Breast epithelium (tissue), 4 donors: ENCODE measurements around the gene CRYBA2. TPM values are rescaled to one million over a fixed set of nuclear protein-coding genes. Genes with fewer than 3 reads are reported as not detected.
A peak's percentile ranks its signal among the peaks of the same experiment; 100 is the strongest.

Source experiments
- DNase-seq, 2 donors: peaks; one replicate each; pipeline ENCODE4 v3.0.0-alpha.2; 2019; ENCODE audit warnings: low spot score in 2 of 2
- H3K27ac ChIP-seq, 2 donors: fragments of 200-600 bp; sonication (generic) in 1 of 2; one replicate each; pipeline ENCODE4 v1.5.1; 2016 to 2019; ENCODE audit warnings: mild to moderate bottlenecking in 1 of 2
- H3K27me3 ChIP-seq, 2 donors: fragments of 200-600 bp; sonication (generic) in 1 of 2; one replicate each; pipeline versions ENCODE4 v1.5.1 to v1.6.0; 2017 to 2019; ENCODE audit warnings: control low read depth in 1 of 2, mild to moderate bottlenecking in 1 of 2
- H3K36me3 ChIP-seq: fragments of 200-600 bp; one replicate; pipeline ENCODE4 v1.5.1; 2019
- H3K4me1 ChIP-seq, 2 donors: fragments of 200-600 bp; sonication (generic); one replicate each; pipeline ENCODE4 v1.5.1; 2016 to 2019; ENCODE audit warnings: control low read depth in 1 of 2
- H3K4me3 ChIP-seq, 3 donors: fragments of 200-600 bp; sonication (generic); 1 replicate in 2 of 3; 2 replicates in 1 of 3; pipeline ENCODE4 v1.5.1; 2016 to 2019; ENCODE audit warnings: mild to moderate bottlenecking in 3 of 3, moderate library complexity in 2 of 3
- H3K9me3 ChIP-seq, 2 donors: fragments of 200-600 bp; sonication (generic) in 1 of 2; one replicate each; pipeline ENCODE4 v1.5.1; 2016 to 2019; ENCODE audit warnings: control low read depth in 1 of 2
- CTCF ChIP-seq, 3 donors: fragments of 450-650 bp; IDR thresholded peaks; one replicate each; pipeline ENCODE4 v1.5.1; 2016 to 2017; ENCODE audit warnings: antibody characterized with exemption in 3 of 3, mild to moderate bottlenecking in 3 of 3, moderate library complexity in 3 of 3
- POLR2A ChIP-seq: fragments of 450-650 bp; IDR thresholded peaks from one replicate; pipeline ENCODE4 v1.6.1; 2016; ENCODE audit warnings: antibody characterized with exemption, mild to moderate bottlenecking, moderate library complexity
- POLR2AphosphoS5 ChIP-seq, 3 donors: sonication (generic); formaldehyde crosslinking; IDR thresholded peaks; one replicate each; pipeline ENCODE4 v1.6.1; 2017; ENCODE audit warnings: antibody characterized with exemption in 3 of 3
- intact Hi-C: fragments of 100-400 bp; cut with DNase I; formaldehyde crosslinking; loops from one replicate; pipeline ENCODE4 v1.15.1; 2023; ENCODE audit warnings: low total_unique reads
- total RNA-seq, 3 donors: library from RNA; depleted of rRNA; stranded (reverse); fragments of >200 nt; gene quantifications; one replicate each; pipeline ENCODE4 v1.1.0, GENCODE V29; 2016

The CRYBA2 gene
- not detected for total RNA-seq

GRCh38 chr2:218993345-218994315, at the start of gene CRYBA2:
CRYBA2 (minus strand) TSS chr2:218993422; CDS start chr2:218993176, 246 bp downstream.
- Histone ChIP-seq H3K4me3 (peak within 1 kb of the TSS; percentile 27 to 67 (median 42)), H3K27ac (no peak within 1 kb of the TSS), H3K27me3 (peaks cover 15 to 72% of the 10 kb centered on the region in 2 donors), H3K36me3 (no peaks in the 10 kb centered on the region), H3K9me3 (no peaks in the 10 kb centered on the region), H3K4me1 (peaks cover 3 to 20% of the 10 kb centered on the region in 2 donors)
- TF ChIP-seq POLR2A (no peak), CTCF (IDR thresholded peaks at IDR 0.05) (no peak), POLR2AphosphoS5 (IDR thresholded peaks at IDR 0.05) (no peak)
- DNase-seq, result no peak
- intact Hi-C loops, result no loop called here

GRCh38 chr2:219042750-219043149, 49.5 kb upstream of the CRYBA2 start:
- H3K9me3 ChIP-seq, result no peaks in the 10 kb centered on the region
- H3K27ac ChIP-seq, result no peak overlapping the region
- TF ChIP-seq POLR2AphosphoS5 (IDR thresholded peaks at IDR 0.05) (no peak), POLR2A (no peak), CTCF (IDR thresholded peaks at IDR 0.05) (no peak)
- intact Hi-C loops, result no loop called here
- H3K27me3 ChIP-seq, result peaks cover 0 to 58% of the 10 kb centered on the region in 2 donors
- H3K4me1 ChIP-seq, result no peaks in the 10 kb centered on the region
- no peak for DNase-seq
- H3K4me3 ChIP-seq, result no peak overlapping the region
- H3K36me3 ChIP-seq, result no peaks in the 10 kb centered on the region

GRCh38 chr2:219042157-219042556, 48.9 kb upstream of the CRYBA2 start:
- intact Hi-C loops, result no loop called here
- Histone ChIP-seq H3K4me1 (no peaks in the 10 kb centered on the region), H3K27ac (no peak overlapping the region), H3K36me3 (no peaks in the 10 kb centered on the region), H3K4me3 (no peak overlapping the region), H3K27me3 (peaks cover 0 to 54% of the 10 kb centered on the region in 2 donors), H3K9me3 (no peaks in the 10 kb centered on the region)
- DNase-seq, result no peak
- no peak for TF ChIP-seq CTCF (IDR thresholded peaks at IDR 0.05)
- TF ChIP-seq POLR2A, result no peak
- TF ChIP-seq POLR2AphosphoS5 (IDR thresholded peaks at IDR 0.05), result no peak

- intact Hi-C loops, result no loop called here
- H3K9me3 ChIP-seq, result no peaks in the 10 kb centered on the region
- H3K4me1 ChIP-seq, result no peaks in the 10 kb centered on the region
- no peaks in the 10 kb centered on the region for H3K36me3 ChIP-seq
- no peak for DNase-seq
- H3K27me3 ChIP-seq, result peaks cover 0 to 53% of the 10 kb centered on the region in 2 donors
- H3K4me3 ChIP-seq, result peak within 1 kb of the TSS in 2 of 3 donors; percentile 37 to 38
- TF ChIP-seq CTCF (IDR thresholded peaks at IDR 0.05) (no peak), POLR2A (no peak), POLR2AphosphoS5 (IDR thresholded peaks at IDR 0.05) (no peak)
- H3K27ac ChIP-seq, result no peak within 1 kb of the TSS
These were observed 48.0 kb upstream of the CRYBA2 start, which contains the start of gene CFAP65 for GRCh38 chr2:219041252-219041651. CFAP65 (minus strand) TSS chr2:219041516; CDS start chr2:219039048, 2,468 bp downstream.

- H3K9me3 ChIP-seq, result no peaks in the 10 kb centered on the region
- H3K4me3 ChIP-seq, result no peak overlapping the region
- H3K4me1 ChIP-seq, result no peaks in the 10 kb centered on the region
- H3K27me3 ChIP-seq, result peaks cover 0 to 33% of the 10 kb centered on the region in 2 donors
- intact Hi-C loops, result no loop called here
- H3K27ac ChIP-seq, result no peak overlapping the region
- no peaks in the 10 kb centered on the region for H3K36me3 ChIP-seq
- no peak for DNase-seq
- TF ChIP-seq POLR2AphosphoS5 (IDR thresholded peaks at IDR 0.05) (no peak), CTCF (IDR thresholded peaks at IDR 0.05) (no peak), POLR2A (no peak)
These were observed 45.4 kb upstream of the CRYBA2 start for GRCh38 chr2:219038600-219038999.
